ENCODE data around the gene TMEM92.

DNA sequence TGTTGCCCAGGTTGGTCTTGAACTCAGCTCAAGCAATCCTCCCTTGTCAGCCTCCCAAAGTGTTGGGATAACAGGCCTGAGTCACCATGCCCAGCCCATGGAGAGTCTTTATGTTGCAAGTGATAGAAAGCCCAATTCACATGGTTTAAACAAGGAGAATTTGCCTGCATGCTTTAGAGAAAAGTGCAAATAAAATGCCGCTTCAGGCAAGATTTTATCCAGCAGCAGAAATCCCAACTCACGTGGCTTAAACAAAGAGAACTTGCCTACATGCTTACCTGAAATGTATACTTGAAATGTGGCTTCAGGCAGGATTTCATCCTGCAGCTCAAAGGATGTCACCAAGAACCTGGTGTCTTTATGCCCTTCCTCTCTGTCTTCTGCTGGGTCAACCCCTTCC lies 42.9 kb downstream of the TMEM92 start:
- TF ChIP-seq, protein P1, sequence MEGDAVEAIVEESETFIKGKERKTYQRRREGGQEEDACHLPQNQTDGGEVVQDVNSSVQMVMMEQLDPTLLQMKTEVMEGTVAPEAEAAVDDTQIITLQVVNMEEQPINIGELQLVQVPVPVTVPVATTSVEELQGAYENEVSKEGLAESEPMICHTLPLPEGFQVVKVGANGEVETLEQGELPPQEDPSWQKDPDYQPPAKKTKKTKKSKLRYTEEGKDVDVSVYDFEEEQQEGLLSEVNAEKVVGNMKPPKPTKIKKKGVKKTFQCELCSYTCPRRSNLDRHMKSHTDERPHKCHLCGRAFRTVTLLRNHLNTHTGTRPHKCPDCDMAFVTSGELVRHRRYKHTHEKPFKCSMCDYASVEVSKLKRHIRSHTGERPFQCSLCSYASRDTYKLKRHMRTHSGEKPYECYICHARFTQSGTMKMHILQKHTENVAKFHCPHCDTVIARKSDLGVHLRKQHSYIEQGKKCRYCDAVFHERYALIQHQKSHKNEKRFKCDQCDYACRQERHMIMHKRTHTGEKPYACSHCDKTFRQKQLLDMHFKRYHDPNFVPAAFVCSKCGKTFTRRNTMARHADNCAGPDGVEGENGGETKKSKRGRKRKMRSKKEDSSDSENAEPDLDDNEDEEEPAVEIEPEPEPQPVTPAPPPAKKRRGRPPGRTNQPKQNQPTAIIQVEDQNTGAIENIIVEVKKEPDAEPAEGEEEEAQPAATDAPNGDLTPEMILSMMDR (IDR thresholded peaks at IDR 0.05), result no peak
- TF ChIP-seq ZFX (IDR thresholded peaks at IDR 0.05; ENCODE audit: borderline replicate concordance), result no peak
